Keratinocyte (primary cell): Measurements from ENCODE around the gene CRACR2B. TPM values are rescaled to one million over a fixed set of nuclear protein-coding genes. Genes with fewer than 3 reads are reported as not detected.

Source experiments
- DNase-seq: peaks from one replicate; pipeline ENCODE4 v3.0.0-alpha.2; 2011; ENCODE audit warnings: low read depth, missing footprints, low spot score
- FAIRE-seq: peaks from 2 replicates; lab custom pipeline; 2011; peaks lifted over from hg19 to GRCh38; lab: Jason Lieb, UNC
- H2AFZ ChIP-seq: 2 replicates; pipeline ENCODE4 v1.6.0; 2012; ENCODE audit warnings: low read length, control low read depth, inconsistent platforms; ENCODE audit not compliant: control insufficient read depth
- H3K27ac ChIP-seq: 2 replicates; pipeline ENCODE4 v1.5.1; 2011; ENCODE audit warnings: low read length; ENCODE audit not compliant: control insufficient read depth, insufficient read depth
- H3K27me3 ChIP-seq: 3 replicates; pipeline ENCODE4 v1.6.0; 2011; ENCODE audit warnings: low read length; ENCODE audit not compliant: control insufficient read depth, insufficient read depth; ENCODE audit errors: extremely low read depth
- H3K36me3 ChIP-seq, 2 experiments: 2 replicates in 1 of 2; 3 replicates in 1 of 2; pipeline ENCODE4 v1.5.1; 2011; ENCODE audit warnings: low read length in 2 of 2, mild to moderate bottlenecking in 1 of 2; ENCODE audit not compliant: control insufficient read depth in 2 of 2, insufficient read depth in 2 of 2; ENCODE audit errors: extremely low read depth in 1 of 2
- H3K4me1 ChIP-seq: 3 replicates; pipeline ENCODE4 v1.5.1; 2011; ENCODE audit warnings: low read length; ENCODE audit not compliant: control insufficient read depth, insufficient read depth; ENCODE audit errors: extremely low read depth
- H3K4me2 ChIP-seq: 3 replicates; pipeline ENCODE4 v1.6.0; 2011; ENCODE audit warnings: low read depth, low read length; ENCODE audit not compliant: control insufficient read depth, insufficient read depth; ENCODE audit errors: extremely low read depth
- H3K4me3 ChIP-seq, 3 experiments: fragments of 200-600 bp in 1 of 3; sonication (generic) in 1 of 3; 2 replicates in 2 of 3; 3 replicates in 1 of 3; pipeline ENCODE4 v1.5.1; 2011 to 2016; ENCODE audit warnings: low read length in 3 of 3, mild to moderate bottlenecking in 3 of 3, control low read depth in 2 of 3, inconsistent platforms in 1 of 3, low read depth in 1 of 3, mixed read lengths in 1 of 3, mixed run types in 1 of 3, moderate library complexity in 1 of 3; ENCODE audit not compliant: control insufficient read depth in 2 of 3, insufficient read depth in 2 of 3; ENCODE audit errors: extremely low read depth in 1 of 3
- H3K79me2 ChIP-seq: 2 replicates; pipeline ENCODE4 v1.6.0; 2012; ENCODE audit warnings: low read length; ENCODE audit not compliant: control insufficient read depth, insufficient read depth
- H3K9ac ChIP-seq: 3 replicates; pipeline ENCODE4 v1.6.0; 2011; ENCODE audit warnings: low read length; ENCODE audit not compliant: control insufficient read depth, insufficient read depth; ENCODE audit errors: extremely low read depth
- H3K9me1 ChIP-seq: 3 replicates; pipeline ENCODE4 v1.6.0; 2011; ENCODE audit warnings: low read length; ENCODE audit not compliant: control insufficient read depth, insufficient read depth; ENCODE audit errors: extremely low read depth
- H3K9me3 ChIP-seq: 2 replicates; pipeline ENCODE4 v1.5.1; 2012; ENCODE audit warnings: low read depth, low read length; ENCODE audit not compliant: control insufficient read depth
- H4K20me1 ChIP-seq: 3 replicates; pipeline ENCODE4 v1.6.0; 2011; ENCODE audit warnings: low read length; ENCODE audit not compliant: control insufficient read depth, insufficient read depth; ENCODE audit errors: extremely low read depth
- EZH2 ChIP-seq: IDR thresholded peaks from one replicate; pipeline ENCODE4 v1.6.1; 2012; ENCODE audit warnings: inconsistent platforms, mild to moderate bottlenecking, low read length, moderate library complexity
- dilution Hi-C: fragments of 300-500 bp; cut with MboI; formaldehyde crosslinking; loops from one replicate; pipeline ENCODE4 v1.7.0; 2020; ENCODE audit warnings: low sequenced_read_pairs; ENCODE audit not compliant: extremely low pct_ligation_motif_present
- polyA plus RNA-seq, 5 experiments: library from polyadenylated mRNA; depleted of rRNA in 3 of 5; stranded (reverse) in 3 of 5; stranded (forward) in 1 of 5; unstranded in 1 of 5; fragments of >200 nt; gene quantifications; 1 replicate in 1 of 5; 2 replicates in 3 of 5; 3 replicates in 1 of 5; pipeline versions ENCODE4 v1.2.1 to v1.2.3, GENCODE V29; 2011 to 2012; ENCODE audit warnings: missing spikeins in 2 of 5, low read depth in 1 of 5, low replicate concordance in 1 of 5
- TF ChIP-seq, protein P1 (sequence below), 3 experiments: IDR thresholded peaks in 1 of 3; conservative IDR thresholded peaks in 1 of 3; optimal IDR thresholded peaks in 1 of 3; 2 replicates in 2 of 3; 3 replicates in 1 of 3; pipeline versions ENCODE3 to v1.5.1; 2011; ENCODE audit warnings: low read length in 3 of 3, mild to moderate bottlenecking in 3 of 3, moderate library complexity in 2 of 3, control low read depth in 1 of 3, inconsistent platforms in 1 of 3; ENCODE audit not compliant: insufficient read depth in 2 of 3; ENCODE audit errors: extremely low read depth in 1 of 3

Gene CRACR2B
- polyA plus RNA-seq, 1 donor (not counting 4 experiments of a cell fraction or from before 2014, with no cell fraction given): 0.17 TPM

DNA sequence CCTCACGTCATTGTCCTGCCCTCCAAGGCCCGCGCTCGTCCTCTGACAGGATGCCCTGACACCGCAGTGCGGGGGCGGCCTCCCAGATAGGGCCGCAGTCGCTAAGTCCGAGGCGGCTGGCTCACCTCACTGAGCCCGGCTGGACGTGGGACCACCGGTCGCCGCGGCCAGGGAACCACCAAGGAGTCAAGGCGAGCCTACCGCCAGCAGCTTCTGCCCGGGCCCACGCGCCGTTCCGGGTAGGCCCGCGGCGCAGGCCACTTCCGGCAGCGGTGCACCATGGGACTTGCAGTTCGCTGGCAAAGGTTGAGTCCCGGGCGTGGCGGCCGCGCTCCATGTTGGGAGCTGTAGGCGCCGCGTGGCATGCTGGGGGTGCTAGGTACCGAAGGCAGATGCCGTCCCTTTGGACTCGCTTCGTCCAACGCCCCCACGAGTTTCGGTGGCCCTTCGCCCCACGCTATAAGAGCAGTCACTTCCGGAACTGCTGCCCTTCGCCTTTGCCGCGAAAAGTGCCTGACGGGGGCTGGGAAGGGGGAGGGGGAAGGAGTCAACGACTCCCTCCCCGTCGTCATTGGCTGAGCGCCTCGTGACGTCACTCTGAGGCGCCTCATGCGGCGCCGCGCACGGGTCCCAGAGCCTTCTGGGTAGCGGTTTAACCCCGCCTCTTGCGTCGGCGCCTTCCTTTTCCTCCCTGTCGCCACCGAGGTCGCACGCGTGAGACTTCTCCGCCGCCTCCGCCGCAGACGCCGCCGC is 18.3 kb upstream of the CRACR2B start, which contains the start of gene RPLP2:
TSS of gene RPLP2 (plus strand) at position 681 of the 753 bp plus-strand sequence. CDS start 268 bp downstream, outside the sequence.
- peak; percentile 36 for FAIRE-seq
- TF ChIP-seq, protein P1, sequence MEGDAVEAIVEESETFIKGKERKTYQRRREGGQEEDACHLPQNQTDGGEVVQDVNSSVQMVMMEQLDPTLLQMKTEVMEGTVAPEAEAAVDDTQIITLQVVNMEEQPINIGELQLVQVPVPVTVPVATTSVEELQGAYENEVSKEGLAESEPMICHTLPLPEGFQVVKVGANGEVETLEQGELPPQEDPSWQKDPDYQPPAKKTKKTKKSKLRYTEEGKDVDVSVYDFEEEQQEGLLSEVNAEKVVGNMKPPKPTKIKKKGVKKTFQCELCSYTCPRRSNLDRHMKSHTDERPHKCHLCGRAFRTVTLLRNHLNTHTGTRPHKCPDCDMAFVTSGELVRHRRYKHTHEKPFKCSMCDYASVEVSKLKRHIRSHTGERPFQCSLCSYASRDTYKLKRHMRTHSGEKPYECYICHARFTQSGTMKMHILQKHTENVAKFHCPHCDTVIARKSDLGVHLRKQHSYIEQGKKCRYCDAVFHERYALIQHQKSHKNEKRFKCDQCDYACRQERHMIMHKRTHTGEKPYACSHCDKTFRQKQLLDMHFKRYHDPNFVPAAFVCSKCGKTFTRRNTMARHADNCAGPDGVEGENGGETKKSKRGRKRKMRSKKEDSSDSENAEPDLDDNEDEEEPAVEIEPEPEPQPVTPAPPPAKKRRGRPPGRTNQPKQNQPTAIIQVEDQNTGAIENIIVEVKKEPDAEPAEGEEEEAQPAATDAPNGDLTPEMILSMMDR (optimal IDR thresholded peaks at IDR 0.05 in 1 of 3, IDR thresholded peaks at IDR 0.05 in 1 of 3, conservative IDR thresholded peaks at IDR 0.05 in 1 of 3; ENCODE audit: extremely low read depth in 1 of 3, insufficient read depth in 2 of 3, low read length in 3 of 3): no peak
- TF ChIP-seq EZH2: no peak
- H3K79me2 ChIP-seq: peaks cover 39% of the 10 kb centered on the region

GRCh38 chr11:810040-810567 is 17.6 kb upstream of the CRACR2B start:
- H3K4me2 ChIP-seq: peak overlapping the region; percentile 83
- H3K36me3 ChIP-seq: peaks cover 28 to 31% of the 10 kb centered on the region in 2 experiments
- DNase-seq: no peak
- dilution Hi-C loops: no loop called here
- H3K4me3 ChIP-seq: peak overlapping the region; percentile 81 to 98 (median 98)
- no peaks in the 10 kb centered on the region for H3K27me3 ChIP-seq
- peaks cover 39% of the 10 kb centered on the region for H3K79me2 ChIP-seq
- no peaks in the 10 kb centered on the region for H3K9me3 ChIP-seq
- peaks cover 22% of the 10 kb centered on the region for H3K4me1 ChIP-seq
- H3K9me1 ChIP-seq: no peaks in the 10 kb centered on the region
- TF ChIP-seq, protein P1 (optimal IDR thresholded peaks at IDR 0.05 in 1 of 3, IDR thresholded peaks at IDR 0.05 in 1 of 3, conservative IDR thresholded peaks at IDR 0.05 in 1 of 3; ENCODE audit: extremely low read depth in 1 of 3, insufficient read depth in 2 of 3, low read length in 3 of 3): no peak
- TF ChIP-seq EZH2: no peak
- H3K9ac ChIP-seq: peak overlapping the region; percentile 96
- peak overlapping the region; percentile 95 for H3K27ac ChIP-seq
- no peak overlapping the region for H2AFZ ChIP-seq
- H4K20me1 ChIP-seq: peaks cover 19% of the 10 kb centered on the region
- no peak for FAIRE-seq

More for the DNA sequence above, 18.3 kb upstream of the CRACR2B start, which contains the start of gene RPLP2:
- Histone ChIP-seq H2AFZ (peak within 1 kb of the TSS; percentile 99), H3K27ac (peak within 1 kb of the TSS; percentile 95), H3K27me3 (no peaks in the 10 kb centered on the region), H4K20me1 (peaks cover 19% of the 10 kb centered on the region), H3K4me3 (peak within 1 kb of the TSS; percentile 81 to 98 (median 98)), H3K9ac (peak within 1 kb of the TSS; percentile 96), H3K4me1 (peaks cover 25% of the 10 kb centered on the region), H3K4me2 (peak within 1 kb of the TSS; percentile 99), H3K9me3 (no peaks in the 10 kb centered on the region), H3K9me1 (no peaks in the 10 kb centered on the region), H3K36me3 (peaks cover 25 to 31% of the 10 kb centered on the region in 2 experiments)
- dilution Hi-C loops: no loop called here
- peak; percentile 66 for DNase-seq
